Activated CD4-positive, alpha-beta memory T cell treated with anti-CD3 and anti-CD28 coated beads, Interleukin-2, amount 10 ng/mL, durations not matched to agents 7 days and 5 days (primary cell): Measurements from ENCODE around the gene SEBOX. TPM values are rescaled to one million over a fixed set of nuclear protein-coding genes. Genes with fewer than 3 reads are reported as not detected.
A peak's percentile ranks its signal among the peaks of the same experiment; 100 is the strongest.

Source experiments
- CTCF ChIA-PET: fragments of 350-600 bp; sonication (Branson Sonifier 250); formaldehyde crosslinking; loops from one replicate; lab custom pipeline; 2021; ENCODE audit warnings: antibody characterized with exemption, inconsistent platforms; lab: Charles Lee
- POLR2A ChIA-PET: fragments of 350-600 bp; sonication (Branson Sonifier 250); formaldehyde crosslinking; loops from one replicate; lab custom pipeline; 2021; ENCODE audit warnings: antibody characterized with exemption; lab: Charles Lee
- DNase-seq: peaks from one replicate; pipeline ENCODE4 v3.0.0-alpha.2; 2020
- H3K27ac Mint-ChIP-seq: one replicate; pipeline ENCODE4 v1.8.0; 2021; ENCODE audit warnings: mild to moderate bottlenecking, mixed read lengths
- H3K27me3 Mint-ChIP-seq: one replicate; pipeline ENCODE4 v1.8.0; 2021; ENCODE audit warnings: mixed read lengths
- H3K36me3 Mint-ChIP-seq: one replicate; pipeline ENCODE4 v1.8.0; 2021; ENCODE audit warnings: low read depth, mixed read lengths
- H3K4me1 Mint-ChIP-seq: one replicate; pipeline ENCODE4 v1.8.0; 2021; ENCODE audit warnings: mixed read lengths
- H3K4me3 Mint-ChIP-seq: one replicate; pipeline ENCODE4 v1.8.0; 2021; ENCODE audit warnings: mild to moderate bottlenecking, mixed read lengths
- H3K9me3 Mint-ChIP-seq: one replicate; pipeline ENCODE4 v1.8.0; 2021; ENCODE audit warnings: mixed read lengths
- total RNA-seq, 2 experiments: library from RNA; stranded (reverse); gene quantifications; one replicate each; pipeline ENCODE4 v1.2.3, GENCODE V29; 2021

SEBOX gene
- total RNA-seq, 2 experiments from 2014 or later = not detected

DNA sequence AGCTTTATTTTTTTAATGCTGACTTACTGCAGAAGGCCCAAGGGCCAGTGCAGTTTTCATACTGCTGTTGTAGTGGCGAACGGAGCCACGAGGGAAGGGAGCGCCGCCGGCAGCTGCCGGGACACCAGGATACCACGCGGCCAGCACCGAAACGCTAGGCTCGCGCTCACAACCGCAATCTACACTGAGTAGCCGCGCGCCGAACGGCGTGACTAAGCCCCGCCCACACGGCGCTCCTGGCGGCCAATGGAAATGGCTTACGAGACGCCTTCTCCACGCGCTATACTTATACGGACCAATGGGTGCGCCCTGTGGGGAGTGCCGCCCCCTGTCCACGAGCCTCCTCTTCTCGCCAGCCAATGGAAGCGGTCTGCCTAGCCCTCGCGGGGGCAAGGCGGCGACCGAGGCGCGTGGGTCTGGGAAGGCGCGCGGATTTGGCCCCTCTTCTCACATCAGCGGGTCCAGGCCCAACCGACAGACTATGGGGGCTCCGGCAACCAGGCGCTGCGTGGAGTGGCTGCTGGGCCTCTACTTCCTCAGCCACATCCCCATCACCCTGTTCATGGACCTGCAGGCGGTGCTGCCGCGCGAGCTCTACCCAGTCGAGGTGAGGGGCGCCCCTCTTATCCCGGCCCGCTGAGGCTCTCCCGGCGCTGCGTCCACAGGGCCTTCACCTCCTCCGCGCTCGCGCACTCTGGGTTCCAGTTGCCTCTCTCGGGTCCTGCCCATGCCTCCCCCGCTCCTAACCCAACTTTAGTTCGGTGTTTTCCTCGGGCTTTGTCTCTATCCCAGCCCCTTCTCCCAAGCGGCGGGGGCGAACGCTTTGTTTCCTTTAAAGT lies 46.0 kb downstream of the SEBOX start, which contains the start of gene TMEM97:
TMEM97 (plus strand) TSS at position 442 of the 839 bp plus-strand sequence; CDS start at position 482, 40 bp downstream.
- H3K27ac Mint-ChIP-seq = peak within 1 kb of the TSS; percentile 55
- POLR2A ChIA-PET = interaction anchor here (0.6 to 4.4 kb wide), 8 partner anchors 10 to 854 kb away, joined by 3 to 30 read pairs (median 4); partner anchors contain the start of genes IFT20, POLDIP2 and TNFAIP1

DNA sequence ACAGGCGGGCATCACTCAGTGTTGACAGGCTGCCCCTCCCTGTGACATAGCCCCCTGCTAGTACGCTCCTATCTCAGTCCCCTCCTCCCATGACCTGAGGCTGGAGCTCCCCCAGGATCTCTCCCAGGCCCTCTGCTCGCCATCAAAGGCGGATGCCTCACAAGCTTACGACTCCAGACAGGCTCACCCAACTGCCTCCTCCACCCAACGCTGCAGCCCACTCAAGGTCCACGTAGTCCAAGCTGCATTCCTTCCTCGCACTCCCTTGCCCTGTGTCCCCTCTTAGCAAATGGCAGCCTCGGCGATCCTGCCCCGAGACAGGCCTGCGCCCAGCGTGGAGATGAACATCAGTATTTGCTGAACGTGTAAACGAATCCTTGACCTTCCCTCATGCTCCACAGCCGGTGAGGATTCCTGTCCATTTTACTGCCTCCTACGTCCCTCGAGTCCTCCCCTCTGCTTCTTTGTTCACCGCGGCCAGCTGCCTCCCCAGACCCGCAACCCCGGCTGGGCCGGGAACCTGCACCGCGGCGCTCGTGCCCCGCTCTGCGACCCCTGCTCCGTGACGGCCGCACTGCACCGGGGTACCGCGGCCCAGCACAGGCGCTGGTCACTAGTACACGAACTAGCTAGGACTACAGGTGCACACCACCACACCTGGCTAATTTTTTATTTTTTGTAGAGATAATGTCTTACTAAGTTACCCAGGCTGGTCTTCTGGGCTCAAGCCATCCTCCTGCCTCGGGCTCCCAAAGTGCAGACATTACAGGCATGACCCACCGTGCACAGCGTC lies 46.8 kb downstream of the SEBOX start:
- CTCF ChIA-PET = interaction anchor here (0.5 to 2.8 kb wide), 5 partner anchors 15 to 183 kb away, joined by 3 to 13 read pairs (median 5); partner anchors contain the start of genes IFT20 and TNFAIP1
- DNase-seq = no peak
- H3K4me3 Mint-ChIP-seq = peak overlapping the region; percentile 89
- H3K9me3 Mint-ChIP-seq = no peaks in the 10 kb centered on the region
- H3K27ac Mint-ChIP-seq = peak overlapping the region; percentile 33
- peaks cover 4% of the 10 kb centered on the region for H3K27me3 Mint-ChIP-seq
- POLR2A ChIA-PET = interaction anchor here (0.6 to 4.4 kb wide), 7 partner anchors 10 to 853 kb away, joined by 3 to 30 read pairs (median 4); partner anchors contain the start of genes IFT20, POLDIP2 and TNFAIP1
- H3K4me1 Mint-ChIP-seq = peaks cover 41% of the 10 kb centered on the region
- H3K36me3 Mint-ChIP-seq = no peaks in the 10 kb centered on the region

More for the DNA sequence above, 46.0 kb downstream of the SEBOX start, which contains the start of gene TMEM97:
- CTCF ChIA-PET = interaction anchor here (0.7 to 2.8 kb wide), 8 partner anchors 8 to 513 kb away, joined by 3 to 13 read pairs (median 3); partner anchors contain the start of genes IFT20, POLDIP2 and TNFAIP1
- peak; percentile 95 for DNase-seq
- peaks cover 41% of the 10 kb centered on the region for H3K4me1 Mint-ChIP-seq
- no peaks in the 10 kb centered on the region for H3K36me3 Mint-ChIP-seq
- H3K27me3 Mint-ChIP-seq = no peaks in the 10 kb centered on the region
- no peaks in the 10 kb centered on the region for H3K9me3 Mint-ChIP-seq
- H3K4me3 Mint-ChIP-seq = peak within 1 kb of the TSS; percentile 89

DNA sequence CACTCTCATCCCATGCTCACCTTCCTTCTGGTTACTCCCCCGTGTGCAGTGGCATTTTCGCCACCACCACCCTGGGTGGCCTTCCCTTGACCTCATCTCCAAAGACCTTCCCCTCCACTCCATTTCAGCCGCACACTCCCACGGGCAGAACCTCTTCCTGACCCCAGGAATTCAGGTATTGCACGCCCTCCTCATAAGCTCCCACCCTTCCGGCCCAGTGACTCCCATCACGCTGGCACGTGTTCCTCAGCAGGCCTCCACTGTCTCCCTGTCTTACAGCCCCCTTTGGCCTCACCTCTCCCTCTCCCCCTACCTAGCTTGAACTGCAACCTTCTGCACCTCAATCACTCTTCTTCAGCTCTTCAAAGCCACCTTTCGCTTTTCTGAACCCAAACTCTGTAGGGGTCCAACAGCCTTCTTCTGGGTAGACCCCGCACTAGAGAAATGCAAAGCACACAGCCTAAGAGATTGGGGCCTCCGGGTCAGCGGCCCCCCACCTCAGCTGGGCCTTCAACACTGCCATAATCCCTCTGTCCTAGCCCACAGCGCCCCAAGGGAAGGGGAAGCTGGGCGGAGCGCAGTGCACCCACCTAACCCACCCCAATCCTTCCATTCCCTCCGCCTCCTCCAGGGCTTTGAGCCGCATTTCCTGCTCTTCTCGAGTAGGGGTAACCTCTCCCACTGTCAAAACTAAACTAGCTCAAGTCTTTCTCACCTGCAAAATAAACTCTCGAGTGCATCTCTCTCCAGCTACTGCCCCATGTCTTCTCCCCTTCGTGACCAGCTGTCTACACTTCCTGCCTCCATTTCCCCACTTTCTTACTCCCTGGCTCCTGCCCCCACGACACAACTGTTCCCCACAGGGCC lies 47.7 kb downstream of the SEBOX start:
- Mint-ChIP-seq H3K27me3 (peaks cover 8% of the 10 kb centered on the region), H3K27ac (no peak overlapping the region), H3K9me3 (no peaks in the 10 kb centered on the region), H3K36me3 (no peaks in the 10 kb centered on the region), H3K4me3 (peak overlapping the region; percentile 89), H3K4me1 (peaks cover 36% of the 10 kb centered on the region)
- CTCF ChIA-PET = interaction anchor here (0.9 to 2.8 kb wide), 3 partner anchors 16 to 65 kb away, joined by 4 to 13 read pairs (median 5); partner anchors contain the start of genes IFT20 and TNFAIP1
- DNase-seq = no peak
- POLR2A ChIA-PET = interaction anchor here (0.7 to 4.4 kb wide), 4 partner anchors 18 to 68 kb away, joined by 3 to 30 read pairs (median 18); partner anchors contain the start of genes IFT20, POLDIP2 and TNFAIP1

DNA sequence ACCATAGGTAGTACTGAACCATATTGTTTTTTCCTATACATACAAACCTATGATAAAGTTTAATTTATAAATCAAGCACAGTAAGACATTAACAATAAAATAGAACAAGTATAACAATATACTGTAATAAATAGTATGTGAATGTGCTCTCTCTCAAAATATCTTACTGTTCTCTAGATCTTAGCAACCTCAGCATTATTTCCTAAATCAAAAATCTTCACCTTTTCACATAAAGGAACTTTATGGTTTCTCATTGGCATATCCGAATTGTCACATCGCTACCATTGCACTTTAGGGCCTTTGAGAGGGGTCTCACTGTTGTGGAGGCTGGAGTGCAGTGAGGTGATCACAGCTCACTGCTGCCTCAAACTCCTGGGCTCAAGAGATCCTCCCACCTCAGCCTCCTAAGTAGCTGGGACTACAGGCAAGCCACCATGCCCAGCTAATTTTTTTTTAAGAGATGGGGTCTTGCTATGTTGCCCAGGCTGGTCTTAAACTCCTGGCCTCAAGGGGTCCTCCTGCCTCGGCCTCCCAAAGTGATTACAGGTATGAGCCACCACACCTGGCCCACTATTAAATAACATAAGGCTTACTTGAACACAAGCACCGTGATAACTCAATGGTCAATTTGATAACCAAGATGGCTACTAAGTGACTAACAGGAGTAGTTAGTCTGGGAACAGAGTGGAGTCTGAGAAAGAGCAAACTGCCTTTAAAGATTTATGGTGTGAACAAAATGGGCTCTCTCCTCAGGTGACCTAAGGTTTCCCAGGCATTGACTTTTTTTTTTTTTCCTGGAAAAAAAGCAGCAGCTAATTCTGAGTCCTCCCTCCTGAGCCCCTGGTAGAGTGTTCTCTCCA lies 48.9 kb downstream of the SEBOX start:
- Mint-ChIP-seq H3K9me3 (no peaks in the 10 kb centered on the region), H3K4me1 (peaks cover 26% of the 10 kb centered on the region), H3K36me3 (no peaks in the 10 kb centered on the region), H3K27ac (no peak overlapping the region), H3K4me3 (no peak overlapping the region), H3K27me3 (peaks cover 8% of the 10 kb centered on the region)
- ChIA-PET POLR2A (no interaction called here), CTCF (interaction anchor here (0.7 kb wide), 1 partner anchor 19 kb away, joined by 3 read pairs; the partner anchor contains the start of genes IFT20 and TNFAIP1)
- no peak for DNase-seq

- POLR2A ChIA-PET = no interaction called here
- DNase-seq = no peak
- Mint-ChIP-seq H3K27me3 (peaks cover 10% of the 10 kb centered on the region), H3K9me3 (no peaks in the 10 kb centered on the region), H3K4me3 (no peak overlapping the region), H3K36me3 (no peaks in the 10 kb centered on the region), H3K4me1 (peaks cover 10% of the 10 kb centered on the region), H3K27ac (no peak overlapping the region)
- CTCF ChIA-PET = no interaction called here
Observed at GRCh38 chr17:28313841-28314240, 51.2 kb downstream of the SEBOX start.

Other genes with a start within 250 kb of the SEBOX start
- gene TMEM97, start 46.0 kb downstream of the SEBOX start, total RNA-seq = 10 to 100 TPM; 23.3 to 26.6 TPM
- gene IFT20, start 29.7 kb downstream of the SEBOX start, total RNA-seq = 10 to 100 TPM; 22.2 to 25.7 TPM
- gene TNFAIP1, start 29.4 kb downstream of the SEBOX start, total RNA-seq = 10 to 100 TPM; 25.2 to 26.5 TPM
- 10 to 100 TPM; 54.3 to 56.2 TPM for gene POLDIP2, start 7.7 kb downstream of the SEBOX start, total RNA-seq
- gene VTN, start 5.1 kb upstream of the SEBOX start, total RNA-seq = under 1 TPM in 1 of 2 experiments, not detected in 1; 0.15 TPM
- gene SARM1, start 6.5 kb upstream of the SEBOX start, total RNA-seq = 10 to 100 TPM; 17.2 to 17.5 TPM
- gene SLC46A1, start 41.0 kb upstream of the SEBOX start, total RNA-seq = 1 to 10 TPM in 1 of 2 experiments, under 1 TPM in 1; 0.96 to 1.1 TPM
- not detected for gene SLC13A2, start 108.4 kb upstream of the SEBOX start, total RNA-seq
- gene FOXN1, start 141.1 kb upstream of the SEBOX start, total RNA-seq = not detected
- 10 to 100 TPM; 46.2 to 61.1 TPM for gene UNC119, start 187.4 kb upstream of the SEBOX start, total RNA-seq
- gene PIGS, start 206.3 kb upstream of the SEBOX start, total RNA-seq = 10 to 100 TPM; 66.3 to 66.6 TPM
- 100 to 1,000 TPM; 140 to 147 TPM for gene ALDOC, start 211.7 kb upstream of the SEBOX start, total RNA-seq
- 100 to 1,000 TPM; 125 to 127 TPM for gene SPAG5, start 233.8 kb upstream of the SEBOX start, total RNA-seq
- 10 to 100 TPM; 15.5 to 19.7 TPM for gene RSKR, start 249.0 kb upstream of the SEBOX start, total RNA-seq